Dedifferentiated amniotic fluid mesenchymal stem cell (primary cell): ENCODE data around the gene ANO1.
"Not testable (repeated sequence)": the region's sequence is repeated elsewhere in the genome, so short reads cannot be mapped to it uniquely, and the experiment has no call there.

ENCODE experiments used
- DNase-seq: peaks from one replicate; pipeline ENCODE4 v3.0.0-alpha.2; 2016; ENCODE audit errors: extremely low spot score

ANO1 gene

GRCh38 chr11:70078095-70078780 lies at the start of gene ANO1:
Gene ANO1, plus strand, starts transcription at chr11:70078317. Its CDS starts 290 bp downstream, at chr11:70078607.
- DNase-seq, result no peak

DNA sequence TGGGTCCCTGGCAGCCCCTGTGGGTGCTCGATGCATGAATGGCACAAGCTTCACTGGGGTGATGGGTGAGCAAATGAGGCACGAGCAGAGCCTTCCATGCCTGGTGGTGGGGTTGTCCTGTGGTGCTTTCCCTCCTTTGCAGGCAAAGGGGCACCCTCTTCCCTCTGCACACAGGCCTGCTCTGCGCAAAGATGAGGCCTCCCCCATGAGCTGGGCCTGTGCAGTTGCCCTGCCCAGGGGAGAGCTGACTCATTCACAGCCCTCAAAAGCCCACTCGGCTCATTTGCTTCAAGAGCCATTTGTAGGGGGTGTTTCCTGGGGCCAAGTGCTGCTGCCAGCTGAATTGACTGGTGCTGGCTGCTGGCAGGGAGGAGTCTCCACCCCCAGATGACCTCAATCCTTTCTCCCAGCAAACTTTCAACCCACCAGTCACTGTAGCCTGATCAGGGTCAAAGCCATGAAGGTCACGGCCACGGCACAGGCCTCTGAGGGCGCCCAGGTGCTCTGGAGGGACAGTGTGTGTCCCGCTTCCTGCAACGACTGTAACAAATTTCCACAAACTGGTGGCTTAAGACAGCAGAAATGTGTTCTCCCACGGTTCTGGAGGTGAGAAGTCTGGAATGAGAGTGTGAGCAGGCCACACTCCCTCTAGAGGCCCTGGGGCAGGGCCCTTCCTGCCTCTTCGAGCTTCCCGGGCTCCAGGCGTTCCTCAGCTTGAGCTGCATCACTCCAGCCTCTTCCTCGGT lies 48.8 kb upstream of the ANO1 start:
- DNase-seq, result no peak

GRCh38 chr11:70029861-70030380 lies 48.2 kb upstream of the ANO1 start:
- no peak for DNase-seq

- no peak for DNase-seq
Observed at GRCh38 chr11:70030412-70030811, 47.7 kb upstream of the ANO1 start.

- no peak for DNase-seq
Observed at GRCh38 chr11:70031631-70032469, 46.3 kb upstream of the ANO1 start.

DNA sequence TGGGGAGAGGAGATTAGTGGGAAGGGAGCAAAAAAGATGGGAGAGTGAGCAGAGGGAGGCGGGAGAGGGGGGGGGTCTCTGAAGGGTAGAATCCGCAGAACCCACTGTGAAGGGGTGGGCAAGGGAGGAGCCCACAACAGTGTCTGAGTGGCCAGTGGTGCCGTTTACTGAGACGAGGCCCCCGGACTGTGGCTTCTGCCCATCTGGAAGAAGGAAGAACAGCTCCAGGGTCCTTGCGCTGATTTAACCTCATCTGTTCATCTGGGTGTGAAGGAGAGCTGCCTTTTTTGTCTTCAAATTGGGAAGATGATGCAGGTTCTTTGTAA lies 45.7 kb upstream of the ANO1 start:
- DNase-seq, result no peak

DNA sequence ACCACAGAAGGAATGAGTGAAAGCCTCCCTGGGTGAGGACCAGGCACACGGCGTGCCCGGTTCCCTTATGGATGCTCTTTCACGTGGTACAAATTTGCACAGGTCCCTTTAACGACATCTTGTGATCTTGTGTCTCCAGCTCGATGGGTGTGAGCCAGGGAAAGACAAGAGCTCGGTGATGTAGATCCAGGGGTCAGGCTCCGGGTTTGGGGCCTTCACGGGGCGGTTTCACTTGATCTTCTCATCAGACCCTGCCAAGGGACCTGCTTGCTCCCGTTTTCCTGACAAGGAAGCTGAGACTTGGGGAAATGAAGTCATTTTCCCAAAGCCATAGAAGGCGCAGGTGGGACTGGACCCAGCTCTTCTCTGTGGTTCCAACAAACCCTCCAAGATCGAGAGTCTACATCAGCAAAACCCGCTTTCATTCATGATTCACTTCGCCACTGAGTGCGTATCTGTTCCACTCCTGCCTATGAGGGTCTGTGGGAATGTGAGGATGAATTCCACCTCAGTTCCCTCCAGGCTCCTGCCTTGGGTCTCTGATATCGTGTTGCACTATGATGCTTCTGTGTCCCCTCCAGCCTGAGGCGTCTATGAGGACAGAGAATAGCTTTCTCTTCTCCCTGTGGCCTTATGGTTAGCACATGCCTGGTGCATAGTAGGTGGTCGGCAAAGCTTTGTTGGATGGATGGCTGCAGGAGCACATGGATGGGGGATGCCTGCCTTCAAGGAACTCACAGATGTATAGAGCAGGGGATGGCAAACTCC lies 45.0 kb upstream of the ANO1 start:
- DNase-seq, result no peak

GRCh38 chr11:70033711-70034070 lies 44.4 kb upstream of the ANO1 start:
- no peak for DNase-seq

DNA sequence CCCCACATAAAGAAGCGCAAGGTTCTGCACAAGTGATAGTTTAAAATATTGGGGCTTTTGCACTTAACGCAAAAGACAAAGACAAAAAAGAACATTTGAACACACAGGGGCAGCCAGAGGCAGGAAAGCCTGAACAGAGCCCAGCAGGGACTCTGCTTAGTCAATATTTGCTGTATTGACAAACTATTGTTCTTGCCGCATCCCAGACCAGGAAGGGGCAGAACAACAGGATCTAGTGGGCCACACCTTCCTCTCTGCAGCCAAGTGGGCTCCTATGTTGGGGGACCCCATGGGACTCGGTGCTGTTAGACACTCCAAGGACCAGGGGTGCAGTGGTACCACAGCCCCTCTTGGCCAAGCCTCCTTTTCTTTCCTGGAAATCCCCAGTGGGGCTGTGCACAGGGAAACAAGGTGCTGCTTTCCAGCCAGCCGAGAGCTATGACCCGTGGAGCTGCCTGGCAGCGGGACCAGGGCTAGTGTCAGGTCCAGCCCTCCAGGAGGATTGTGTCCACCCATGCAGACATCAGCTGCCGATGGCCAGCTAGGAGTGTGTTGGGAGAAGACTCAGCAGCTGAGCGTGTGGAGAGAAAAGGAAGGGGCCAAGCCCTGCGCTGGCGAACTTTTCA lies 43.3 kb upstream of the ANO1 start:
- no peak for DNase-seq

- DNase-seq, result not testable (repeated sequence)
Observed at GRCh38 chr11:70035665-70036064, 42.5 kb upstream of the ANO1 start.

DNA sequence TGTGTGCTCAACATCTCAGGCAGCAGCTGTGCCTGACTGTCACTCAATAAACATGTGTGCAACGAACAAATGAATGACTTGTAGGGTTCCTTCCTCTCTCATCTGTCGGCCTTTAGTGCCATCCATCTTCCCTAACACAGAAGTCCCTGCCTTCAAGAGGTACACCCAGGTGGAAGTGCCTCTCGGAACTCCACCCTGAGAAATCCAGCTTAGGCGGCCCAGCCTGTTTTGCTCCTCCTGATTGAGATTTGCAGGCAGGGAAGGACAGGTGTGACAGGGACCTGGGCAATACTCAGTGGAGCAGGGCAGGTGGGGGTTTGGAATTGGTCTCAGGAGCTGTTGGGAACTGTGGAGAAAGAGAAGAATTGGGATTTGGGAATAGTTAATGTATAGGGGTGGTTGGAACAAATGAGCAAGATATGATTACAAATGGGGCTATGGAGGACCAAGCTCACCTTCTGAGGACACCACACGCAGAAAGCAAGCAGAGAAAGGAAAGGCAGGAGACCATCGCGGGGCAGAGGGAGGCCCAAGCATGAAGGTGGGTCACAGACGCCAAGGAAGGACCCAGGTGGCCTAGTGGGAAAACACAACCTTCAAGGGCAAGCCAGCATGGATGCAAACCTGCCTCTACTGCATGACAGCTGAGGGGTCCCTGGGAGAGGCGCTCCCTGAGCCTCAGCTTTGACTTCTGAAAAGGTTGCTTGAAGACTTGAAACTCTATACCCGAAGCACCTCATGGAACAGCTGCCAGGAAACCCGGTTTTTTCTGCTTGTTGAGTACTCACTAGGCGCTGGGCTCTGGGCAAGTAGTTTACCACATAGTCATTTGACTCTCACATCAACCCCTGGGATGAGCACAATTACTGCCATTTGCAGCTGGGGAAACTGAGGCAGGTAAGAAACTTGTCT lies 40.9 kb upstream of the ANO1 start:
- DNase-seq, result no peak

GRCh38 chr11:70038034-70038834 lies 39.9 kb upstream of the ANO1 start:
- no peak for DNase-seq

- DNase-seq, result no peak
Observed at GRCh38 chr11:70040452-70040851, 37.7 kb upstream of the ANO1 start.

DNA sequence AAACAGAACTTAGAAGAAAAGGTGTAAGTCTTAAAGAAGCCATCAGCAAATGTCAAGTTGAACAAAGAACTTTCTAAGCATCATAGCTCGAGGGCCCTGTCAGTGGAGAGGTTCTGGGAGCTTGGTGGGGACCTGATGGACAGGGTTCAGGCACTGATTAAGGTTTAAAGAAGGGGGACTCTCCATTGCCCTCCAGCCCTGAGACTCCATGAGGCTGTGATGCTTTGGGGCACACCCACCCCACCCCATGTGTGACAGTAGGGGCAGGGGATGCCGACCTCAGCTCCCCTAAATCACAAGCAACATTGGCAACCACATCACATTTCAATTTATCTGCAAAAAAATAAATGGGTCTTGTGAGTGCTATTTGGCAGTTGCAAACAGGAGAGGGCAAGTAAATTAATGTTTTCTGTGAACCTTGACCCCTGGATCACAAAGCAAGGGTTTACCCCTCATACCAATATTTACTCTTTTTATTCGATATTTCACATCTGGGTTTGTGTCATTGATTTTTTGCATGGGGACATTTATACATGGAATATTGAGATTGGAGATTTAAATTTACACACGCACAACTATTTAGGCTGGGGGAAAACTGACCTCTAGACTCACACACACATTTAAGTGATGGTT lies 37.1 kb upstream of the ANO1 start:
- no peak for DNase-seq

- no peak for DNase-seq
Observed at GRCh38 chr11:70043482-70043881, 34.6 kb upstream of the ANO1 start.

- no peak for DNase-seq
Observed at GRCh38 chr11:70046089-70046488, 32.0 kb upstream of the ANO1 start.

DNA sequence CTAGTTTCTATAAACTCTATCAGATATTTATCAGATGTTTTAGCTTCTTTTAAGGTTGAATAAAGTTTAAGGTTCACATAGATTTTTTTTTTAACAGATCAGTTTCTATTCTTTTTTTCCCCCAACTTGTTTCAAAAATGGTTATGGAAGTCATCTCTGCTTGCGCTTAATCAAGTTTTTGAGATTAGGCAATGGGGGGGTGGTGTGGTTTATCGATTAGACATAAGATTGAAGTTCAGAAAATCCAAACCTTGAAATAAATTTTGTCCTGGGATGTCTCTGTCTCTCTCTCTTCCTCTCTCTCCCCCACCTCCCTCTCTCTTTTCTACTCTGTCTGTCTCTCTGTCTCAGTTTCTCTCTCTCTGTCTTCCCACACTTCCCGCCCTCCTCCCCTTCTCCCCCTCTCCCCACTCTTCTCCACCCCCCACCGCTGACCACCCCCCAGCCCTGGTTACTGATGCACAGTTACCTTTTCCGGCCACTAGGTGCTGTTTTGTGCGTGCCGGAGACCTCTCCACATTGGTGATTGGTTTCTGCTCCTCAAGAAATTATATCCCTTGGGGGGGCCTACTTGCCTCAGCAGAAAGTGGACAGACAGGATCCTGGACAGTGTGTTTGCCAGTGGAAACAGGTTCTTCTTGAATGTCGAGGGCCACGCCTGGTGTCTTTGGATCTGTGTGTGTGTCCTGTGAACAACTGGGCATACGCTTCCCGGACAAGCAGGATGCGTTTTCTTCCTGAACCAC lies 29.7 kb upstream of the ANO1 start:
- no peak for DNase-seq

DNA sequence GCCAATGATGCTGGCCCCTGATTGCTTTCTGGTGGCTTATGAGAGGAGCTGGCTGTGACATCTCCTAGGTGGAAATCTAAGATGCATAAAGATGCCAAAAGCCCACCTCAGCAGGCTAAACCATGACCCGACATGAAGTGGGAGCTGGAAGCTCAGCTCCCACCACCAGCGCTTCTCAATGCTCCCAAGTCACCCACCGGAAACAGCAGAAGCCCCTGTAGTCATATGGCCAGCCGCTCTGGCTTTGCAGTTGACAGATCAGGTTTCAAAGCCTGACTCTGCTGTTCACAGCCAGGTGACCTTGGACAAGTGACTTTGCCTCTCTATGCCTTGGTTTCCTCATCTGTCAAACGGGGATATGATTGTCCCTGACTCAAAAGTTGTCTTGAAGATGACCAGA lies 29.1 kb upstream of the ANO1 start:
- DNase-seq, result no peak
